ENCODE measurements around the gene LRRC3.
"Not testable (repeated sequence)": the region's sequence is repeated elsewhere in the genome, so short reads cannot be mapped to it uniquely, and the experiment has no call there.

Gene LRRC3

GRCh38 chr21:44496564-44497550 lies 41.5 kb downstream of the LRRC3 start:
- no peak for DNase-seq (ENCODE audit: low read depth, low spot score)

GRCh38 chr21:44497703-44498126 lies 42.4 kb downstream of the LRRC3 start:
- no peak for DNase-seq (ENCODE audit: low read depth, low spot score)

- DNase-seq (ENCODE audit: low read depth, low spot score) = no peak
These were observed 43.2 kb downstream of the LRRC3 start for GRCh38 chr21:44498280-44499210.

GRCh38 chr21:44499211-44499560 lies 43.9 kb downstream of the LRRC3 start:
- no peak for DNase-seq (ENCODE audit: low read depth, low spot score)

DNA sequence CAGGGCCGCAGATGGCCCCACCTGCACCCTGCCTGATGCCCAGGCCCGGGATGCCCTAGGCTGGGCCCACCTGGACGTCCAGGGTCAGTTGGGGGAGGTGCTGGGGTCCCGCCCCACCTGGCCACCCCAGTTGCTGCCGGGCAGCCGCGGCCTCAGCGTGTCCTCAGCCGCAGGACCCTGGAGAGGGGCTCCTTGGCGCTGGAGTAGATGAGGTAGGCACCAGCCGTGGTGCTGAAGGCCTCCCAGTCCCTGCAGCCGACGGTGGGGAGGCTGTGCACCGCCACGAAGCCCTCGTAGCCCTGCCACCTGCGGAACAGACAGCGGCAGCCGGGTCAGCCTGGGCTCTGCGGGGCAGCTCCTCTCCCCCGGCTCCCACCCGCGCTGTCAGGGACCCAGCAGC lies 44.3 kb downstream of the LRRC3 start:
- no peak for DNase-seq (ENCODE audit: low read depth, low spot score)

GRCh38 chr21:44500111-44500510 lies 44.8 kb downstream of the LRRC3 start:
- DNase-seq (ENCODE audit: low read depth, low spot score) = no peak

- DNase-seq (ENCODE audit: low read depth, low spot score) = no peak
These were observed 47.1 kb downstream of the LRRC3 start for GRCh38 chr21:44502171-44502958.

DNA sequence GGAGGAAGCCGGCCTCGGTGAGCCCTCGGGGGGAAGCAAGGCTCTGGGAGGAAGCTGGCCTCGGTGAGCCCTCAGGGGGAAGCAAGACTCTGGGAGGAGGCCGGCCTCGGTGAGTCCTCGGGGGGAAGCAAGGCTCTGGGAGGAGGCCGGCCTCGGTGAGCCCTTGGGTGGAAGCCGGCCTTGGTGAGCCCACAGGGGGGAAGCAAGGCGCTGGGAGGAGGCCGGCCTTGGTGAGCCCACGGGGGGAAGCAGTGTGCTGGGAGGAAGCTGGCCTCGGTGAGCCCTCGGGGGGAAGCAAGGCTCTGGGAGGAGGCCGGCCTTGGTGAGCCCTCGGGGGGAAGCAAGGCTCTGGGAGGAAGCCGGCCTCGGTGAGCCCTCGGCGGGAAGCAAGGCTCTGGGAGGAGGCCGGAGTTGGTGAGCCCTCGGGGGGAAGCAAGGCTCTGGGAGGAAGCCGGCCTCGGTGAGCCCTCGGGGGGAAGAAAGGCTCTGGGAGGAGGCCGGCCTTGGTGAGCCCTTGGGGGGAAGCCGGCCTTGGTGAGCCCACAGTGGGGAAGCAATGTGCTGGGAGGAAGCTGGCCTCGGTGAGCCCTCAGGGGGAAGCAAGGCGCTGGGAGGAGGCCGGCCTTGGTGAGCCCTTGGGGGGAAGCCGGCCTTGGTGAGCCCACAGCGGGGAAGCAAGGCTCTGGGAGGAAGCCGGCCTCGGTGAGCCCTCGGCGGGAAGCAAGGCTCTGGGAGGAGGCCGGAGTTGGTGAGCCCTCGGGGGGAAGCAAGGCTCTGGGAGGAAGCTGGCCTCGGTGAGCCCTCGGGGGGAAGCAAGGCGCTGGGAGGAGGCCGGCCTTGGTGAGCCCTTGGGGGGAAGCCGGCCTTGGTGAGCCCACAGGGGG lies 47.9 kb downstream of the LRRC3 start:
- DNase-seq (ENCODE audit: low read depth, low spot score) = not testable (repeated sequence)

DNA sequence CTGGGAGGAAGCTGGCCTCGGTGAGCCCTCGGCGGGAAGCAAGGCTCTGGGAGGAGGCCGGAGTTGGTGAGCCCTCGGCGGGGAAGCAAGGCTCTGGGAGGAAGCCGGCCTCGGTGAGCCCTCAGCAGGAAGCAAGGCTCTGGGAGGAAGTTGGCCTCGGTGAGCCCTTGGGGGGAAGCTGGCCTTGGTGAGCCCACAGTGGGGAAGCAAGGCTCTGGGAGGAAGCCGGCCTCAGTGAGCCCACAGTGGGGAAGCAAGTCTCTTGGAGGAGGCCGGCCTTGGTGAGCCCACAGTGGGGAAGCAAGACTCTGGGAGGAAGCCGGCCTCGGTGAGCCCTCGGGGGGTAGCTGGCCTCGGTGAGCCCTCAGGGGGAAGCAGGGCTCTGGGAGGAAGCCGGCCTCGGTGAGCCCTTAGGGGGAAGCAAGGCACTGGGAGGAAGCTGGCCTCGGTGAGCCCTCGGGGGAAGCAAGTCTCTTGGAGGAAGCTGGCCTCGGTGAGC lies 48.6 kb downstream of the LRRC3 start:
- no peak for DNase-seq (ENCODE audit: low read depth, low spot score)

- DNase-seq (ENCODE audit: low read depth, low spot score) = no peak
These were observed 50.5 kb downstream of the LRRC3 start for GRCh38 chr21:44505673-44506278.

GRCh38 chr21:44506279-44507255 lies 51.3 kb downstream of the LRRC3 start:
- DNase-seq (ENCODE audit: low read depth, low spot score) = no peak

DNA sequence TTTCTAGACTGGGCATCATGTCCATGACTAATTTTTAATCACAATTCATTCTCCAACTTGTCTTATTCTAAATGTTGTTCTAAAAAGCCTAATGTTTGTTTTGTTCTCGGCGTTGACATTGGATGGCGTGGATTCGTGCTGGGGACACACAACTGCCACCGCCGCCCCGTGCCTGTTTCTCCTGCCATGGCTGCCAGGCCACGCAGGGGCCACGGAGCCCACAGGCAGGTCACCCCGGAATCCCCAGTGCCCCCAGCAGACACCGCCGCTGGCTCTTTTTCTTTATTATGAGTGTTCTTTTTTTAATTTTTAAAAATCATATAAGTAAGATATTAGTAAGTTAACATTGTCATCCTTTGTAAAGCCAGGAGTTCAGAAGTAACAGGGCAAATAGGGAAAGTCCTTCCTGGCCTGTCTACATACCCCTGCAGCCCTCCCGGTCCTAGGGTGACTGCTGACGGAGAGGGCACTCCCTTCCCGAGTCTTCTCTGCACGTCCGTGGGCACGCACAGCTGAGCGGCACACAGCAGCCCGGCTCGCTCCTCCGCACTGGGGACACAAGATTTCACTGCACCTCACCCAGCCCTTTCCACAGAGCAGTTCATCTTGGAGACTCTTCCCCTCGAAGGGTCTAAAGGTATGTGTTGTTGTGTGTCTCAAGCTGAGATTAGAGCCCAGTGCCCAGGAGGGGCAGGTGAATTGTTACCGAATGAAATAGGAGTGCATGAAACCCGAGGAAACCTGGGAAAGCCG lies 52.5 kb downstream of the LRRC3 start:
- DNase-seq (ENCODE audit: low read depth, low spot score) = no peak

DNA sequence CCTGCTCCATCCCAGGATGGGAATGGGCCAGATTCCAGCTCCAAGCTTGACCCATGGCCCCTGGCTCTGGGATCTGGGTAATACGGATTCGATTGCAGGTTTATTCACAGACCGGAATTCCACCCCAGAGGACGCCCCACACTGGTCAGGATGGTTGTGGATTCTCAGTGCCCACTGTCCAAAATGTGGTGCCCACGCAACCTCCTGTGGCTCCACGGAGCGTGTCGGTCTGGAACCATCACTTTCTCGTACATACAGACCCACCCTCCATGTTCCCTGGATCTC lies 53.1 kb downstream of the LRRC3 start:
- DNase-seq (ENCODE audit: low read depth, low spot score) = no peak

DNA sequence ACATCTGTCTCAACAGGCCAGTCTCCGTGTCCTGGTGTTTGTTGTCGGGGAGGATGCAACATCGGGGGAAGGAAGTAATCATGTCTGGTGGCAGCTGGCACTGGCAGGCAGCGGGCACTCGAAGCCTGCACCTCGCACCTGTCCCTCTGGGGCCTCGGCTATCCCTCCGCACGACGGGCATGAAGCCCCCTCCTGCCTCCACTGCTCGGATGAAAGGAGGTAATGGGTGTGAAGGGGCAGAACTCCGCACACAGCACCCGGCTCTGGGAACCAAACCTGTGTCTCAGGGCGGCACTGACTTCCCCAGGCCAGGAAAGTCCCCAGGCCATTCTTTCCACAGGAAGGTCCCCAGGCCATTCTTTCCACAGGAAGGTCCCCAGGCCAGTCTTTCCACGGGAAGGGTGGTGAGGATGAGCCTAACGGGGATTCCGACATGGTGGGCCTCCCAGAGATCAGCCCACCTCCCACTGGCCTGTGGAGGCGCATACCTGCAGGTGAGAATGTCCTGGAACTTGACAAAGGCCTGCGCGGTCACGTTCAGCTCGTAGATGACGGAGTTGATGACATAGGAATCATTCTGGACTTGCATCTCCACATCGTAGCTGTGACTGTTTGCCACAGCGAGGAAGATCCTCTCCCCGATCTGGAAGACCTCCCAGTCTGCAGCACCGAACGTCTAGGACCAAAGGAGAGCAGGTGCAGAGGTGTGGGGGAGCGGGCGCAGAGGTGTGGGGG lies 53.6 kb downstream of the LRRC3 start:
- no peak for DNase-seq (ENCODE audit: low read depth, low spot score)

- DNase-seq (ENCODE audit: low read depth, low spot score) = no peak
These were observed 54.2 kb downstream of the LRRC3 start for GRCh38 chr21:44509539-44509938.

DNA sequence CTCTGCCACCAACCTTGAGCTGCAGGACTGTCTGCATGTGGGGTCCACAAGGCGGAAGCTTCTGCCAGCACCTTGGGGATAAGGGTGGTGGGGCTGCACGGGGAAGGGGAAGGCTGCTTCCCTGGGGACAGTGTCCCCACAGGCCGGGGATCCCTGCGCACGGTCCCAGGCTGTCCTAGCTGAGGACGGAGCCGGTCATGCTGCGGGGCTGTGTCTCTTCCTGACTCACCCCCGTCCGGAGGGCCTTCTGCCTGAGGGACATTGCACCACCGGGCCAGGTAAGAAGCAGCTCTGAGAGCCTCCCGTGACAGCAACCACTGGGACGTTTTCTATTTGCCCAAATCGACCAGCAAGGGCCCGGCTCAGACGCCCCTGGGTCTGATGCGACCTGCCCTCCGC lies 54.8 kb downstream of the LRRC3 start:
- DNase-seq (ENCODE audit: low read depth, low spot score) = no peak

DNA sequence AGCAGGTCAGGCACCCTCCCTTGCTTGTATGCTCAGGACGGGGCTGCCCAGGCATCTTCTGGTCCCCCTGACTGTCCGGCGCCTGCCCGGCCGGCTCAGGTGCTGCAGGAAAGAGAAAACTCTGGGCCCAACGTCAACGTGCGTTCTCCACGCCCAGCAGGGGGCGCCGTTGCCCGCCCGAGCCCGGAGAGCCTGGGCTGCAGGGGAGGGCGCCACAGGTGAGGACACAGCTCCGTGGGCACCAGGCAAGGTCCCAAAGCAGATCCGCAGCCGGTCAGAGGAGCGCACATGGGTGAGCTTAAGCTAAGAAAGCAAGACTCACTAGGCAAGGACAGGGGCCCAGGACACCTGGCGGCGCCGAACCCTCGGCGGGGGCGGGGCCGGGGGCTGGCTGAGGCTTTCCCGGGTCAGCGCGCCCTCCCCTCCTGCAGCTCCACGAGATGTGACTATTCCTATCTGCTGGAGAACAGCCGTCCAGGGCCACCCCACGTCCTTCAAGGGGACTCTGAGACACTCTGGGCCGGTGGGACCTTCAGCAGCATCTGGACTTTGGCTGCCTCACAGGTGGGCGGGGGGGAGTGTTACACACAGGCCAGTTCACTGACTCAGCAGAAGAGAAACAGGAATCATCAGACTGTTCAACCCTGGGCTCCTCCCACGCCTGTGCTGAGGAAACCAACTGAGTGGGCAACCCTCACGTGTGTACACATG lies 55.4 kb downstream of the LRRC3 start:
- DNase-seq (ENCODE audit: low read depth, low spot score) = peak; percentile 35
